CD14-positive monocyte (primary cell): Measurements from ENCODE around the gene RLF. TPM values are rescaled to one million over a fixed set of nuclear protein-coding genes. Genes with fewer than 3 reads are reported as not detected.
"Not testable (repeated sequence)": the region's sequence is repeated elsewhere in the genome, so short reads cannot be mapped to it uniquely, and the experiment has no call there.

Experiments used
- DNase-seq, 3 donors: peaks; one replicate each; pipeline ENCODE4 v3.0.0-alpha.2; 2011 to 2022
- H2AFZ ChIP-seq: 2 replicates; pipeline ENCODE4 v1.6.0; 2012; ENCODE audit warnings: mild to moderate bottlenecking, low read depth, low read length, inconsistent platforms; ENCODE audit not compliant: insufficient read depth, poor library complexity, severe bottlenecking
- H3K27ac ChIP-seq, 2 donors: 1 replicate in 1 of 2; 2 replicates in 1 of 2; pipeline ENCODE4 v1.5.1; 2012 to 2013; ENCODE audit warnings: low read length in 2 of 2, control low read depth in 1 of 2, inconsistent platforms in 1 of 2, low read depth in 1 of 2, mild to moderate bottlenecking in 1 of 2
- H3K27me3 ChIP-seq, 2 donors: one replicate each; pipeline versions ENCODE4 v1.6.0 to v1.6.1; 2011 to 2013; ENCODE audit warnings: low read length in 2 of 2; ENCODE audit not compliant: control insufficient read depth in 2 of 2, insufficient read depth in 2 of 2
- H3K36me3 ChIP-seq, 2 donors: replicated peaks in 1 of 2; 1 replicate in 1 of 2; 2 replicates in 1 of 2; pipeline versions ENCODE4 v1.5.1 to v1.6.1; 2012 to 2013; ENCODE audit warnings: low read length in 2 of 2, control low read depth in 1 of 2, inconsistent platforms in 1 of 2, mild to moderate bottlenecking in 1 of 2; ENCODE audit not compliant: insufficient read depth in 2 of 2, control insufficient read depth in 1 of 2
- H3K4me1 ChIP-seq, 2 donors: 1 replicate in 1 of 2; 2 replicates in 1 of 2; pipeline versions ENCODE4 v1.5.1 to v1.6.1; 2012 to 2013; ENCODE audit warnings: low read length in 2 of 2, control low read depth in 1 of 2, inconsistent platforms in 1 of 2, mild to moderate bottlenecking in 1 of 2, moderate library complexity in 1 of 2; ENCODE audit not compliant: insufficient read depth in 2 of 2, control insufficient read depth in 1 of 2
- H3K4me2 ChIP-seq: replicated peaks from 2 replicates; pipeline ENCODE3; 2012; ENCODE audit warnings: low read length, moderate library complexity, mild to moderate bottlenecking; ENCODE audit not compliant: poor library complexity, severe bottlenecking; ENCODE audit errors: extremely low read depth
- H3K4me3 ChIP-seq, 3 experiments: fragments of 200-600 bp in 1 of 3; sonication (generic) in 1 of 3; replicated peaks in 1 of 3; 1 replicate in 2 of 3; 2 replicates in 1 of 3; pipeline ENCODE4 v1.5.1; 2011 to 2013; ENCODE audit warnings: low read length in 3 of 3, mild to moderate bottlenecking in 3 of 3, control low read depth in 2 of 3, low read depth in 2 of 3, inconsistent platforms in 1 of 3, moderate library complexity in 1 of 3
- H3K79me2 ChIP-seq: 2 replicates; pipeline ENCODE4 v1.6.0; 2012; ENCODE audit warnings: mild to moderate bottlenecking, control low read depth, inconsistent platforms, low read length, moderate library complexity; ENCODE audit not compliant: insufficient read depth
- H3K9ac ChIP-seq: 2 replicates; pipeline ENCODE4 v1.6.0; 2017; ENCODE audit warnings: low read length, mild to moderate bottlenecking; ENCODE audit not compliant: insufficient read depth, poor library complexity, severe bottlenecking
- H3K9me3 ChIP-seq, 2 donors: replicated peaks in 1 of 2; 1 replicate in 1 of 2; 2 replicates in 1 of 2; pipeline versions ENCODE4 v1.5.1 to v1.6.1; 2012 to 2013; ENCODE audit warnings: low read length in 2 of 2, control low read depth in 1 of 2; ENCODE audit not compliant: control insufficient read depth in 1 of 2, insufficient read depth in 1 of 2
- H4K20me1 ChIP-seq: 2 replicates; pipeline ENCODE4 v1.6.0; 2012; ENCODE audit warnings: mild to moderate bottlenecking, low read length, control low read depth, moderate library complexity; ENCODE audit not compliant: insufficient read depth
- H3K27ac Mint-ChIP-seq, 7 donors: one replicate each; pipeline ENCODE4 v1.8.0; 2020; ENCODE audit warnings: mild to moderate bottlenecking in 7 of 7, mixed read lengths in 7 of 7, moderate library complexity in 6 of 7, inconsistent platforms in 2 of 7
- H3K27me3 Mint-ChIP-seq, 3 donors: one replicate each; pipeline ENCODE4 v1.8.0; 2021 to 2022; ENCODE audit warnings: low read depth in 3 of 3, mild to moderate bottlenecking in 3 of 3, mixed read lengths in 3 of 3, moderate library complexity in 3 of 3, inconsistent platforms in 1 of 3
- H3K36me3 Mint-ChIP-seq, 2 donors: one replicate each; pipeline ENCODE4 v1.8.0; 2020; ENCODE audit warnings: mixed read lengths in 2 of 2, inconsistent platforms in 1 of 2, mild to moderate bottlenecking in 1 of 2
- H3K4me1 Mint-ChIP-seq: one replicate; pipeline ENCODE4 v1.8.0; 2020; ENCODE audit warnings: mild to moderate bottlenecking, mixed read lengths
- H3K4me3 Mint-ChIP-seq, 2 donors: one replicate each; pipeline ENCODE4 v1.8.0; 2020; ENCODE audit warnings: mild to moderate bottlenecking in 2 of 2, mixed read lengths in 2 of 2, moderate library complexity in 1 of 2
- H3K9me3 Mint-ChIP-seq, 7 donors: one replicate each; pipeline ENCODE4 v1.8.0; 2020 to 2022; ENCODE audit warnings: mixed read lengths in 7 of 7, mild to moderate bottlenecking in 6 of 7, moderate library complexity in 6 of 7, inconsistent platforms in 2 of 7
- CTCF ChIP-seq: fragments of 200-600 bp; IDR thresholded peaks from one replicate; pipeline ENCODE4 v1.8.0; 2022; ENCODE audit warnings: antibody characterized with exemption, mild to moderate bottlenecking
- WGBS: methylation state at CpG from one replicate; pipeline ENCODE4 v1.1.5; 2013; ENCODE audit warnings: missing lambda C conversion rate; ENCODE audit not compliant: insufficient coverage; 5-methylcytosine and 5-hydroxymethylcytosine counted together
- intact Hi-C, 2 donors: fragments of 100-400 bp; cut with micrococcal nuclease; formaldehyde crosslinking; loops; one replicate each; pipeline versions ENCODE4 v1.15.0 to v1.15.1; 2023
- polyA plus RNA-seq, 3 donors: library from polyadenylated mRNA; depleted of rRNA in 1 of 3; unstranded in 2 of 3; stranded (reverse) in 1 of 3; fragments of 300-500 nt in 2 of 3; fragments of >200 nt in 1 of 3; fragmentation: Illumina TruSeq in 2 of 3; gene quantifications; 1 replicate in 2 of 3; 2 replicates in 1 of 3; pipeline ENCODE4 v1.2.3, GENCODE V29; 2012 to 2021

Gene RLF
- polyA plus RNA-seq, 3 donors = 3.0 to 9.2 (median 6.2) TPM

DNA sequence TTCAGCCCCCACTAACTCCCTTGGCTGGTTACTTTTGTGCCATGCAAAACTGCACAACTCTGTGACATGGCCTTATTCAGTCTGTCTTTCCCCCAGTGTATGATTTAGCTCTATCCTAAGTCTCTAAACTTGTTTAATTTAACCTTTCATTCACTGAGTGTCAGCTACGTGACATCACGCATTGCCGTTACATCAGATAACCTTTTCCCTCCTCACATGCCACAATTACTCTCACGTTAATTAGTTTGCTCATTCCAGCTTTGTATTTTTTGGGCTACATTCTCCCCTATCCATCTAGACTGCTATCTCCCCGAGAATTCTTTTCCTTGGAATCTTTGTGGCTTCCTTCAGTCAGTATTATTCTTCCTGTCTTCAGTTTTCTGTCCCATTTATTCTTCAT is 57.1 kb downstream of the RLF start:
- Histone ChIP-seq H3K27me3 (no peaks in the 10 kb centered on the region), H3K9ac (no peak overlapping the region), H3K4me2 (no peak overlapping the region), H3K79me2 (no peaks in the 10 kb centered on the region), H2AFZ (no peak overlapping the region), H3K27ac (no peak overlapping the region), H3K4me3 (no peak overlapping the region), H3K9me3 (no peaks in the 10 kb centered on the region), H3K36me3 (peaks cover 14 to 78% of the 10 kb centered on the region in 2 donors), H3K4me1 (no peaks in the 10 kb centered on the region), H4K20me1 (peaks cover 5% of the 10 kb centered on the region)
- TF ChIP-seq CTCF = no peak
- 94% methylated on average over 3 of the region's 5 CpGs for WGBS
- DNase-seq = no peak
- no peak overlapping the region for H3K27ac Mint-ChIP-seq
- no peaks in the 10 kb centered on the region for H3K27me3 Mint-ChIP-seq
- H3K4me1 Mint-ChIP-seq = no peaks in the 10 kb centered on the region
- H3K9me3 Mint-ChIP-seq = no peaks in the 10 kb centered on the region
- no peak overlapping the region for H3K4me3 Mint-ChIP-seq
- intact Hi-C loops = no loop called here
- peaks cover 41 to 54% of the 10 kb centered on the region in 2 donors for H3K36me3 Mint-ChIP-seq

GRCh38 chr1:40221471-40221905 is 60.3 kb downstream of the RLF start:
- not testable (repeated sequence) for H3K27me3 ChIP-seq, H3K27ac Mint-ChIP-seq, H3K4me3 Mint-ChIP-seq, H3K27ac ChIP-seq, H2AFZ ChIP-seq, H3K4me1 Mint-ChIP-seq, H4K20me1 ChIP-seq, H3K4me2 ChIP-seq, H3K4me3 ChIP-seq, H3K9me3 ChIP-seq, H3K79me2 ChIP-seq, H3K27me3 Mint-ChIP-seq, H3K9me3 Mint-ChIP-seq, H3K9ac ChIP-seq, DNase-seq, H3K4me1 ChIP-seq
- H3K36me3 Mint-ChIP-seq = peaks cover 35 to 53% of the 10 kb centered on the region in 2 donors
- WGBS = 98% methylated on average over 8 of the region's 18 CpGs
- intact Hi-C loops = loop anchor here in 1 of 2 donors (10.0 kb wide), 1 partner anchor 47 kb away; no protein-coding TSS in a partner anchor
- H3K36me3 ChIP-seq = peaks cover 14 to 78% of the 10 kb centered on the region in 2 donors
